Hindlimb muscle (tissue), 1 donor: Measurements from ENCODE around the gene GPR160. TPM values are rescaled to one million over a fixed set of nuclear protein-coding genes. Genes with fewer than 3 reads are reported as not detected.

ENCODE experiments used
- DNase-seq: peaks from one replicate; pipeline ENCODE4 v3.0.0-alpha.2; 2013
- polyA plus RNA-seq: library from polyadenylated mRNA; unstranded; fragments of 120-200 nt; gene quantifications from one replicate; pipeline ENCODE4 v1.2.1, GENCODE V29; 2013; ENCODE audit not compliant: insufficient read length

The GPR160 gene
- polyA plus RNA-seq, 1 donor: 1.8 TPM

GRCh38 chr3:170027233-170028102, 10.3 kb upstream of the GPR160 start:
- no peak for DNase-seq

GRCh38 chr3:170033489-170033888, 4.3 kb upstream of the GPR160 start:
- DNase-seq: no peak

- DNase-seq: no peak
Measured at GRCh38 chr3:170038434-170039110, 777 bp downstream of the GPR160 start.

- DNase-seq: no peak
Measured at GRCh38 chr3:170040418-170040817, 2.6 kb downstream of the GPR160 start.

- no peak for DNase-seq
Measured at GRCh38 chr3:170043506-170043905, 5.7 kb downstream of the GPR160 start.

- DNase-seq: no peak
Measured at GRCh38 chr3:170044271-170044670, 6.5 kb downstream of the GPR160 start.

GRCh38 chr3:170044795-170045244, 7.0 kb downstream of the GPR160 start:
- no peak for DNase-seq

- no peak for DNase-seq
Measured at GRCh38 chr3:170046269-170047132, 8.7 kb downstream of the GPR160 start.

- no peak for DNase-seq
Measured at GRCh38 chr3:170047133-170047404, 9.3 kb downstream of the GPR160 start.

- DNase-seq: no peak
Measured at GRCh38 chr3:170049146-170050000, 11.6 kb downstream of the GPR160 start.

GRCh38 chr3:170050753-170051152, 13.0 kb downstream of the GPR160 start:
- no peak for DNase-seq

GRCh38 chr3:170052398-170052797, 14.6 kb downstream of the GPR160 start:
- DNase-seq: no peak

- no peak for DNase-seq
Measured at GRCh38 chr3:170054204-170054603, 16.4 kb downstream of the GPR160 start.

- no peak for DNase-seq
Measured at GRCh38 chr3:170055209-170055608, 17.4 kb downstream of the GPR160 start.

GRCh38 chr3:170056710-170057454, 19.1 kb downstream of the GPR160 start:
- no peak for DNase-seq

GRCh38 chr3:170057550-170057949, 19.8 kb downstream of the GPR160 start:
- DNase-seq: no peak

GRCh38 chr3:170058127-170058526, 20.3 kb downstream of the GPR160 start:
- DNase-seq: no peak

- DNase-seq: no peak
Measured at GRCh38 chr3:170059447-170059846, 21.7 kb downstream of the GPR160 start.

- DNase-seq: no peak
Measured at GRCh38 chr3:170062068-170062467, 24.3 kb downstream of the GPR160 start.

GRCh38 chr3:170062769-170063168, 25.0 kb downstream of the GPR160 start:
- DNase-seq: no peak

- no peak for DNase-seq
Measured at GRCh38 chr3:170063691-170064090, 25.9 kb downstream of the GPR160 start.
